Inflammatory macrophage (primary cell): ENCODE results near the gene FAM177B.
A peak's percentile ranks its signal among the peaks of the same experiment; 100 is the strongest.

Experiments
- DNase-seq, 2 donors: peaks; one replicate each; pipeline ENCODE4 v3.0.0-alpha.2; 2020 to 2022

Gene FAM177B

DNA sequence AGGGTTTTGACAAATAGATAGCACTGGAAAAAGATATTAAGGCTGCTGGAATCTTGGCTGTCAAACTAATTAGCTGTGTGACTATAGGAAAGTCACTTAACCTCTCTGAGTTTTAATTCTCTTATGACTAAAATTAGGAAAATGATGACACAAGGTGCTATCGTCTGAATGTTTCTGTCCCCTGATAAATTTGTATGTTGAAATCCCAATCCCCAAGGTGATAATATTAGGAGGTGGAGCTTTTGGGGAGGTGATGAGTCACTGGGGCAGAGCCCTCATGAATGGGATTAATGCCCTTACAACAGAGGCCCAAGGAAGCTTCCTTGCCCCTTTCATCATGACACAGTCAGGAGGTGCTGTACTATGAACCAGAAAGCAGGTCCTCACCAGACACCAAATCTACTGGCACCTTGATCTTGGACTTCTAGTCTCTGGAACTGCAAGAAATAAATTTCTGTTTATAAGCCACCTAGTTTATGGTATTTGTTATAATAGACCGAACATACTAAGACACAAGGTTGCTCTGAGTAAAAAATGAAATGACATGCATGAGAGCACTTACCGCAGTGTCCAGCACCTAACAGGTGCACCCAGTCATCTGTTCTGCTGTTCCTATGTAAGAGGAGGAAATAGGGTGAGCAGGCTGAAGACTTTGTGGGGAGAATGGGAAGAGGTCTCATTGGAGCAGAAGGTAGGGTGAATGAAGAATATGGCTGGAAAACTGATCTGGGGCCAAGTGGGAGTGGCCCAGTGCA is 51.6 kb downstream of the FAM177B start:
- no peak for DNase-seq

GRCh38 chr1:222790115-222790514 is 53.1 kb downstream of the FAM177B start:
- no peak for DNase-seq

GRCh38 chr1:222790520-222790919 is 53.5 kb downstream of the FAM177B start:
- DNase-seq, result no peak

GRCh38 chr1:222791006-222791710 is 54.2 kb downstream of the FAM177B start:
- DNase-seq, result no peak

DNA sequence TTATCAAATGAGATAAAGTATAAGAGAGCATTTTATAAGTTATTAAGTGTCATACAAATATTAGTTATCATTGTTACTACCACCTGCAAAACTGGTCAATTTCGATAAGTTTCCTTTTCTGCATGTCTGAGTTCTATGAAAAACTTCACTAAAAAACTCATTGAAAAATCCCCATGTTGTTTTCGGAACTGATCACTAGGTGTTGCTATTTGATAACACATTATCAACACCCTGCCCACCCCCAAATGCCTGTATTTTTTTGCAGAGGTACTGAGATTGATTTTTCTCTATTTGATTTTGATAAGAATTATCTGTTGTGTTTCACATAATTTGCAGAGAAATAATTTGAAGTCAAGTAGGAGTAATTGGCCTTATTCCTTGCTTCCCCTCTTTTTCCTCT is 55.7 kb downstream of the FAM177B start:
- no peak for DNase-seq

GRCh38 chr1:222794656-222795474 is 57.9 kb downstream of the FAM177B start:
- peak in 1 of 2 donors; percentile 16 for DNase-seq

GRCh38 chr1:222798116-222798515 is 61.1 kb downstream of the FAM177B start:
- no peak for DNase-seq

DNA sequence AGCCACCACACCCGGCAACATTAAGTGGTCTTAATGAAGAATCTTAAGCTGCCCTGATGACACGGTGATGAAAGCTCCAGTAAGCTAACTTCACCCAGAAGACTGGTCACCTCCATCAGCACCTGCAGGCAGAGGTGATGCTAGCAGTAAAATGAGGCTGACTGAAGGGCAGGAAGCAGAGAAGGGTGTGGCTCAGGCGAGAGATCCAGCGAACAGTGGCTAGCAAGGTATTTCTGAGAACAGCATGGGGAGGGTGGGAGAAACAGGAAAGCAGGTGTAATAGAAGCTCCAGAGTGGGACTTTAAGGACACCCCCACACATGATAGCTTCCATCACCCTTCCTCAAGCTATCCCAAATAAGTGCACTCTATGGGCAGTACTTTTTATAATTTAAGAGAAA is 62.0 kb downstream of the FAM177B start:
- no peak for DNase-seq
